Endodermal cell (in vitro differentiated cells): ENCODE results near the gene ANKRD29. TPM values are rescaled to one million over a fixed set of nuclear protein-coding genes. Genes with fewer than 3 reads are reported as not detected.
A peak's percentile ranks its signal among the peaks of the same experiment; 100 is the strongest.

Source experiments
- DNase-seq: peaks from one replicate; pipeline ENCODE4 v3.0.0-alpha.2; 2017
- H3K27ac ChIP-seq: 2 replicates; pipeline ENCODE4 v1.5.1; 2013; ENCODE audit warnings: mild to moderate bottlenecking, low read depth, low read length, moderate library complexity
- H3K27me3 ChIP-seq: 2 replicates; pipeline ENCODE4 v1.6.1; 2013; ENCODE audit warnings: mild to moderate bottlenecking, low read length, moderate library complexity; ENCODE audit not compliant: insufficient read depth, control insufficient read depth, poor library complexity, severe bottlenecking
- H3K36me3 ChIP-seq: 2 replicates; pipeline ENCODE4 v1.7.0; 2013; ENCODE audit warnings: mild to moderate bottlenecking, low read length, moderate library complexity; ENCODE audit not compliant: control insufficient read depth, insufficient read depth
- H3K4me1 ChIP-seq: one replicate; pipeline ENCODE4 v1.7.0; 2013; ENCODE audit warnings: low read length; ENCODE audit not compliant: control insufficient read depth, insufficient read depth
- H3K4me3 ChIP-seq: 2 replicates; pipeline ENCODE4 v1.5.1; 2013; ENCODE audit warnings: mild to moderate bottlenecking, low read length, moderate library complexity
- H3K9ac ChIP-seq: 2 replicates; pipeline ENCODE4 v1.6.1; 2013; ENCODE audit warnings: mild to moderate bottlenecking, low read length, moderate library complexity; ENCODE audit not compliant: poor library complexity, severe bottlenecking; ENCODE audit errors: extremely low read depth
- H3K9me3 ChIP-seq: 2 replicates; pipeline ENCODE4 v1.6.1; 2013; ENCODE audit warnings: mild to moderate bottlenecking, low read length, moderate library complexity; ENCODE audit not compliant: control insufficient read depth
- H3K27ac Mint-ChIP-seq: 2 replicates; pipeline ENCODE4 v1.8.0; 2020; ENCODE audit warnings: mixed read lengths
- H3K27me3 Mint-ChIP-seq: 2 replicates; pipeline ENCODE4 v1.8.0; 2021; ENCODE audit warnings: mild to moderate bottlenecking, mixed read lengths; ENCODE audit not compliant: insufficient read depth
- H3K36me3 Mint-ChIP-seq: 2 replicates; pipeline ENCODE4 v1.8.0; 2020; ENCODE audit warnings: low read depth, mixed read lengths
- H3K4me1 Mint-ChIP-seq: 2 replicates; pipeline ENCODE4 v1.8.0; 2020; ENCODE audit warnings: mixed read lengths
- H3K4me3 Mint-ChIP-seq: 2 replicates; pipeline ENCODE4 v1.8.0; 2020; ENCODE audit warnings: mild to moderate bottlenecking, moderate library complexity, mixed read lengths
- H3K9me3 Mint-ChIP-seq: 2 replicates; pipeline ENCODE4 v1.8.0; 2020; ENCODE audit warnings: mild to moderate bottlenecking, mixed read lengths
- CTCF ChIP-seq: fragments of 200-600 bp; sonication (generic); conservative IDR thresholded peaks from 2 replicates; pipeline ENCODE4 v1.5.0; 2021; ENCODE audit warnings: antibody characterized with exemption, mild to moderate bottlenecking
- WGBS, 2 experiments: methylation state at CpG; one replicate each; pipeline versions ENCODE4 v1.1.5 to v1.1.7; 2013; ENCODE audit warnings: missing lambda C conversion rate in 2 of 2, mixed read lengths in 1 of 2; ENCODE audit not compliant: insufficient coverage in 1 of 2, insufficient read length in 1 of 2; 5-methylcytosine and 5-hydroxymethylcytosine counted together
- total RNA-seq, 2 donors: library from RNA; stranded (reverse); fragmentation: NEBNext Ultra II Directional in 1 of 2; extraction: Animal tissue kit (Norgen Biotek cat#: 25700) in 1 of 2; gene quantifications; 2 replicates in 1 of 2; 3 replicates in 1 of 2; pipeline ENCODE4 v1.2.1, GENCODE V29; 2021

Gene ANKRD29
- total RNA-seq, 2 donors from 2014 or later = 0.44 to 0.73 TPM

- WGBS, 2 experiments = 77 to 91% methylated on average over 4 to 5 of the region's 5 CpGs
- TF ChIP-seq CTCF = no peak
- no peaks in the 10 kb centered on the region for H3K36me3 ChIP-seq
- peaks cover 4% of the 10 kb centered on the region for H3K4me1 Mint-ChIP-seq
- no peak overlapping the region for H3K27ac Mint-ChIP-seq
- H3K4me3 ChIP-seq = no peak overlapping the region
- H3K9me3 Mint-ChIP-seq = no peaks in the 10 kb centered on the region
- no peak for DNase-seq
- H3K27me3 Mint-ChIP-seq = peaks cover 28% of the 10 kb centered on the region
- H3K9ac ChIP-seq = no peak overlapping the region
- H3K27ac ChIP-seq = no peak overlapping the region
- H3K9me3 ChIP-seq = no peaks in the 10 kb centered on the region
- peaks cover 22% of the 10 kb centered on the region for H3K27me3 ChIP-seq
- no peaks in the 10 kb centered on the region for H3K4me1 ChIP-seq
- no peaks in the 10 kb centered on the region for H3K36me3 Mint-ChIP-seq
- no peak overlapping the region for H3K4me3 Mint-ChIP-seq
These were observed 4.4 kb downstream of the ANKRD29 start for GRCh38 chr18:23658285-23658684.

DNA sequence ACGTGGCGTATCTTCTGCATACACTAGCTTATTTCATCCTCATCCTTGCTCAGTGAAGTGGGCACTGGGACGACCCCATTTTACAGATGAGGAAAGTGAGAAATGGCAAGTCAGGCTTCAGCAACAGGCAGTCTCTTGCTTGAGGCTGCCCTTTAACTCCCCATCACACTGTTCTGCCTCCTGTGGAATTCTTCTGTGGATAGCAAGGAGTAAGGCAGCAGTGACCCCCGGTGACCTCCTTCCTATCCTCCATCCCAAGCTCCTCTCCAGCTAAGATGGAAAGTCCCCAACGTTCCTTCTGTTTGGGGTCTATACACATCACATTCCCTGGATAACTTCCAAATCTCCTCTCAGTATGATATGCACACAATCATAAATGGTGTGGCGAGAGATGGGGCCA is 10.5 kb downstream of the ANKRD29 start:
- H3K27ac ChIP-seq = peak overlapping the region; percentile 91
- H3K9me3 Mint-ChIP-seq = no peaks in the 10 kb centered on the region
- H3K9me3 ChIP-seq = no peaks in the 10 kb centered on the region
- H3K27me3 Mint-ChIP-seq = no peaks in the 10 kb centered on the region
- 80 to 82% methylated on average over 6 of the region's 6 CpGs for WGBS, 2 experiments
- no peaks in the 10 kb centered on the region for H3K36me3 ChIP-seq
- H3K4me3 ChIP-seq = no peak overlapping the region
- TF ChIP-seq CTCF = no peak
- no peaks in the 10 kb centered on the region for H3K4me1 Mint-ChIP-seq
- H3K27ac Mint-ChIP-seq = no peak overlapping the region
- DNase-seq = no peak
- no peak overlapping the region for H3K9ac ChIP-seq
- no peaks in the 10 kb centered on the region for H3K27me3 ChIP-seq
- no peaks in the 10 kb centered on the region for H3K4me1 ChIP-seq
- no peak overlapping the region for H3K4me3 Mint-ChIP-seq
- H3K36me3 Mint-ChIP-seq = no peaks in the 10 kb centered on the region

DNA sequence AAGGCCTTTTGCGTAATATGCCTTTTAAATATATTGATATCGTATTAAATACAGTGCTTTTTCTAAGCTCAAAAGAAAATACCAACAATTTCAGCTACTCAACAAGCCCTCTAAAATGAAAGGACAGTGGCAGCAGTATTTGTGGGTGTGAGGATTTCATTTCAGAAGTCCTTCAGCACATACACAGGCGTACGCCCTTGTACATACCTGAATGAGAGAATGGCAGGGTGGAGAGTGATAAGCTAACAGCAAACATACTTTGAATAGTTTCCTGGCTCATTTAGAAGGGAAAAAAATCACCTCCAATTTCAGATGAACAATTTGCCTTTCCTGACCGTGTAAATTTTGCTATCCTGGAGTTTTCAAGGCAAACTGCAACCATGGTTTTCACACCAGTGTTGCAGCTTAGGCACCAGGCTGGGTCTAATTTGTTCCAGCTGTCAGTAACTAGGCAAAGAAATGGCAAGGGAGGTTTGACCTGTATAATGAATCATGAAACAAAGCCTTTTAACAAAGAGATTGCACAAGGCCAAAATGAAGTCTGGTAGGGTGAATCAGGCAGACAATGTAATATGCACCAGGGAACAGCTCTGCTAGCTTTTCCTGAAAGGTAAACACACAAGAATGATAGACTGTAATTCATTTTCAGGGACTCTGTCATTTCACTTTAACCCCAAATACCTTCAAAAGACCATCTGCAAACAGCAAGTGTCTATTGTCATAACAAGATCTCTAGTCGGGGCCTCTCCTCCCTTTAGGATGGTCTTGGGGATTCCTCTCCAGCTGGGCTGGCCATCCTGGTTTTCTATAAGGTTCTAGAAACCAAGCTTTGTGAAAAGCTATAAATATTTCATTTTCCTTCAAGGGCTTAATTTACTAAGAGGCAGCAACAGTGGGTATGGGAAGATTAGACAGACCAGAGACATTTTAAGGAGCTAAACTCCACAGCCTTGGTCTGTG is 11.5 kb downstream of the ANKRD29 start:
- no peak overlapping the region for H3K9ac ChIP-seq
- H3K27ac Mint-ChIP-seq = no peak overlapping the region
- no peak overlapping the region for H3K4me3 ChIP-seq
- no peaks in the 10 kb centered on the region for H3K4me1 Mint-ChIP-seq
- peak overlapping the region; percentile 91 for H3K27ac ChIP-seq
- no peaks in the 10 kb centered on the region for H3K27me3 ChIP-seq
- H3K4me1 ChIP-seq = no peaks in the 10 kb centered on the region
- no peak for DNase-seq
- 73 to 88% methylated on average over 4 to 5 of the region's 6 CpGs for WGBS, 2 experiments
- no peaks in the 10 kb centered on the region for H3K9me3 ChIP-seq
- H3K36me3 Mint-ChIP-seq = no peaks in the 10 kb centered on the region
- H3K9me3 Mint-ChIP-seq = no peaks in the 10 kb centered on the region
- H3K36me3 ChIP-seq = no peaks in the 10 kb centered on the region
- no peak overlapping the region for H3K4me3 Mint-ChIP-seq
- H3K27me3 Mint-ChIP-seq = no peaks in the 10 kb centered on the region
- TF ChIP-seq CTCF = no peak
